ENCODE results near the gene FAHD2B. TPM values are rescaled to one million over a fixed set of nuclear protein-coding genes. Genes with fewer than 3 reads are reported as not detected.
"Not testable (repeated sequence)": the region's sequence is repeated elsewhere in the genome, so short reads cannot be mapped to it uniquely, and the experiment has no call there.

Gene FAHD2B, protein sequence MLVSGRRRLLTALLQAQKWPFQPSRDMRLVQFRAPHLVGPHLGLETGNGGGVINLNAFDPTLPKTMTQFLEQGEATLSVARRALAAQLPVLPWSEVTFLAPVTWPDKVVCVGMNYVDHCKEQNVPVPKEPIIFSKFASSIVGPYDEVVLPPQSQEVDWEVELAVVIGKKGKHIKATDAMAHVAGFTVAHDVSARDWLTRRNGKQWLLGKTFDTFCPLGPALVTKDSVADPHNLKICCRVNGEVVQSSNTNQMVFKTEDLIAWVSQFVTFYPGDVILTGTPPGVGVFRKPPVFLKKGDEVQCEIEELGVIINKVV
- total RNA-seq (2012; rRNA removed) (6.9 and 7.9 TPM in 2 replicates), polyA plus RNA-seq (2012; rRNA removed) (5.6 and 5.7 TPM in 2 replicates), Bru-seq, nascent RNA (percentile 34 among the genes with signal in this experiment), BruChase-seq, experiment 1, labeled RNA remaining after a 6-hour chase (percentile 31 among the genes with signal in this experiment), BruChase-seq, experiment 2, labeled RNA remaining after a 2-hour chase (percentile 25 among the genes with signal in this experiment)
- 5.0 and 8.6 TPM in 2 replicates for polyA plus RNA-seq (2012; cell fraction: cytosol; rRNA removed)
- polyA plus RNA-seq (2012; cell fraction: nucleus; rRNA removed; ENCODE audit: low replicate concordance): 13.2 and 14.2 TPM in 2 replicates
- long read RNA-seq, partial matches to known transcripts: 0 of 9 reads
- long read RNA-seq, other reads (novel, unspliced or antisense): 1 of 9 reads

GRCh38 chr2:97094772-97095611 lies at the start of gene FAHD2B:
FAHD2B (minus strand) TSS chr2:97094882; CDS start chr2:97091706, 3,176 bp downstream.
- H3K27ac ChIP-seq (ENCODE audit: insufficient read depth, low read length); H4K20me1 ChIP-seq (ENCODE audit: insufficient read depth, low read length); H2AK5ac ChIP-seq (ENCODE audit: low read depth, low read length); H3K14ac ChIP-seq (replicated peaks; ENCODE audit: low read depth, low read length); H3K56ac ChIP-seq (ENCODE audit: extremely low read depth, insufficient read depth, low read length); H3K9ac ChIP-seq (ENCODE audit: low read depth, low read length); H3K36me3 ChIP-seq (ENCODE audit: control insufficient read depth, insufficient read depth, low read length); H2BK5ac ChIP-seq (ENCODE audit: low read depth, low read length, poor library complexity, severe bottlenecking); CTCF ChIA-PET; H3K4me1 ChIP-seq (ENCODE audit: control insufficient read depth, insufficient read depth, low read length); H4K8ac ChIP-seq (ENCODE audit: low read depth in 2 of 2, low read length in 2 of 2); H2BK120ac ChIP-seq (ENCODE audit: low read depth, low read length); dilution Hi-C loops (cut with HindIII; ENCODE audit: low sequenced_read_pairs, unreplicated experiment); H3K9me1 ChIP-seq (ENCODE audit: insufficient read depth, low read length); H3K9me3 ChIP-seq (ENCODE audit: control insufficient read depth, insufficient read depth, low read length); H4K5ac ChIP-seq (ENCODE audit: low read depth, low read length); POLR2A ChIA-PET (ENCODE audit: unreplicated experiment); H3K4ac ChIP-seq (ENCODE audit: low read depth, low read length); H2BK15ac ChIP-seq (ENCODE audit: low read depth, low read length); H3K79me1 ChIP-seq (ENCODE audit: low read depth in 1 of 2, low read length in 2 of 2); H2AK9ac ChIP-seq (replicated peaks; ENCODE audit: low read depth, low read length, poor library complexity); H3K27me3 ChIP-seq (ENCODE audit: control insufficient read depth, insufficient read depth, low read length); H3K18ac ChIP-seq (ENCODE audit: low read depth, low read length); H4K91ac ChIP-seq (ENCODE audit: insufficient read depth, low read depth, low read length); BruUV-seq (replicated peaks); in situ Hi-C loops (cut with MboI; ENCODE audit: low sequenced_read_pairs); intact Hi-C loops (cut with micrococcal nuclease); H3K23ac ChIP-seq (ENCODE audit: low read depth, low read length); H2BK20ac ChIP-seq (ENCODE audit: low read depth, low read length): not testable (repeated sequence)
- ATAC-seq (ENCODE audit: low read depth) (peak; percentile 98), DNase-seq (peak; percentile 53)
- WGBS, 2 experiments (ENCODE audit: extremely low coverage in 2 of 2, insufficient read length in 1 of 2): 10% methylated on average over 2 of the region's 48 CpGs; no CpG with 5 or more reads in 1 of the 2 experiments
- peak within 1 kb of the TSS; percentile 58 for H2AFZ ChIP-seq (replicated peaks; ENCODE audit: low read length, poor library complexity)
- peak within 1 kb of the TSS; percentile 23 for H3K4me3 ChIP-seq (ENCODE audit: insufficient read depth, low read depth, low read length)
- peak within 1 kb of the TSS; percentile 26 for H3K4me2 ChIP-seq (ENCODE audit: low read depth, low read length)

GRCh38 chr2:97144016-97144415 lies 49.3 kb upstream of the FAHD2B start:
- H3K36me3 ChIP-seq (ENCODE audit: control insufficient read depth, insufficient read depth, low read length); DNase-seq; H3K4me1 ChIP-seq (ENCODE audit: control insufficient read depth, insufficient read depth, low read length); CTCF ChIA-PET; H2BK5ac ChIP-seq (ENCODE audit: low read depth, low read length, poor library complexity, severe bottlenecking); ATAC-seq (ENCODE audit: low read depth); H3K4me3 ChIP-seq (ENCODE audit: insufficient read depth, low read depth, low read length); H4K8ac ChIP-seq (ENCODE audit: low read depth in 2 of 2, low read length in 2 of 2); H3K9ac ChIP-seq (ENCODE audit: low read depth, low read length); H2BK15ac ChIP-seq (ENCODE audit: low read depth, low read length); H2AFZ ChIP-seq (replicated peaks; ENCODE audit: low read length, poor library complexity); intact Hi-C loops (cut with micrococcal nuclease); H2AK9ac ChIP-seq (replicated peaks; ENCODE audit: low read depth, low read length, poor library complexity); H3K23ac ChIP-seq (ENCODE audit: low read depth, low read length); H3K79me1 ChIP-seq (ENCODE audit: low read depth in 1 of 2, low read length in 2 of 2); H3K56ac ChIP-seq (ENCODE audit: extremely low read depth, insufficient read depth, low read length); H3K18ac ChIP-seq (ENCODE audit: low read depth, low read length); H3K9me3 ChIP-seq (ENCODE audit: control insufficient read depth, insufficient read depth, low read length); H4K20me1 ChIP-seq (ENCODE audit: insufficient read depth, low read length); H4K91ac ChIP-seq (ENCODE audit: insufficient read depth, low read depth, low read length); in situ Hi-C loops (cut with MboI; ENCODE audit: low sequenced_read_pairs); H2AK5ac ChIP-seq (ENCODE audit: low read depth, low read length); dilution Hi-C loops (cut with HindIII; ENCODE audit: low sequenced_read_pairs, unreplicated experiment); H3K4me2 ChIP-seq (ENCODE audit: low read depth, low read length); H2BK120ac ChIP-seq (ENCODE audit: low read depth, low read length); H3K9me1 ChIP-seq (ENCODE audit: insufficient read depth, low read length); H2BK20ac ChIP-seq (ENCODE audit: low read depth, low read length); H3K27me3 ChIP-seq (ENCODE audit: control insufficient read depth, insufficient read depth, low read length); H3K14ac ChIP-seq (replicated peaks; ENCODE audit: low read depth, low read length); BruUV-seq (replicated peaks); POLR2A ChIA-PET (ENCODE audit: unreplicated experiment); H3K27ac ChIP-seq (ENCODE audit: insufficient read depth, low read length); H4K5ac ChIP-seq (ENCODE audit: low read depth, low read length); H3K4ac ChIP-seq (ENCODE audit: low read depth, low read length): not testable (repeated sequence)
- WGBS, 2 experiments (ENCODE audit: extremely low coverage in 2 of 2, insufficient read length in 1 of 2): no CpG with 5 or more reads among the region's 3 CpGs
